K562 treated with DMSO at 1 percent for 12 hours (cell line): ENCODE measurements around the gene NHSL2. TPM values are rescaled to one million over a fixed set of nuclear protein-coding genes. Genes with fewer than 3 reads are reported as not detected.

Source experiments
- total RNA-seq: library from RNA; unstranded; fragments of 300-600 nt; gene quantifications from 2 replicates; pipeline ENCODE4 v1.2.3, GENCODE V29; 2022; ENCODE audit not compliant: insufficient read depth

NHSL2 gene
- total RNA-seq: not detected in 2 replicates

DNA sequence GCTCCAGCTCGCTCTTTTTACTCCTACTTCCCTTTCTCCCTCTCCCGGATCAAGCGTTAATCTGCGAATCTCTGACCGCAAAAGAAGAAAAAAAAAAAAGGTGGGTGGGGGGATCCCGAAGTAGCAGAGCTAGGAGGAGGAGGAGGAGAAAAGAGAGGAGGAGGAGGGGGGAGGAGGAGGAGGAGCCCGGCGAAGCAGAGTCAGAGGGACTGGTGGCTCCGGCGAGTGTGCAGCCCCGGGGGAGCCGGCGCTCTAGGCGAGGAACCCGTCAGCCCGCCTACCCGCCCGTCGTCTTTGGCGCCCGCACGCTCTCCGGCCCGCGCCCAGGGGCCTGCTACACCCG lies at the start of gene NHSL2:
TSS of gene NHSL2 (plus strand) at position 203 of the 343 bp plus-strand sequence.

DNA sequence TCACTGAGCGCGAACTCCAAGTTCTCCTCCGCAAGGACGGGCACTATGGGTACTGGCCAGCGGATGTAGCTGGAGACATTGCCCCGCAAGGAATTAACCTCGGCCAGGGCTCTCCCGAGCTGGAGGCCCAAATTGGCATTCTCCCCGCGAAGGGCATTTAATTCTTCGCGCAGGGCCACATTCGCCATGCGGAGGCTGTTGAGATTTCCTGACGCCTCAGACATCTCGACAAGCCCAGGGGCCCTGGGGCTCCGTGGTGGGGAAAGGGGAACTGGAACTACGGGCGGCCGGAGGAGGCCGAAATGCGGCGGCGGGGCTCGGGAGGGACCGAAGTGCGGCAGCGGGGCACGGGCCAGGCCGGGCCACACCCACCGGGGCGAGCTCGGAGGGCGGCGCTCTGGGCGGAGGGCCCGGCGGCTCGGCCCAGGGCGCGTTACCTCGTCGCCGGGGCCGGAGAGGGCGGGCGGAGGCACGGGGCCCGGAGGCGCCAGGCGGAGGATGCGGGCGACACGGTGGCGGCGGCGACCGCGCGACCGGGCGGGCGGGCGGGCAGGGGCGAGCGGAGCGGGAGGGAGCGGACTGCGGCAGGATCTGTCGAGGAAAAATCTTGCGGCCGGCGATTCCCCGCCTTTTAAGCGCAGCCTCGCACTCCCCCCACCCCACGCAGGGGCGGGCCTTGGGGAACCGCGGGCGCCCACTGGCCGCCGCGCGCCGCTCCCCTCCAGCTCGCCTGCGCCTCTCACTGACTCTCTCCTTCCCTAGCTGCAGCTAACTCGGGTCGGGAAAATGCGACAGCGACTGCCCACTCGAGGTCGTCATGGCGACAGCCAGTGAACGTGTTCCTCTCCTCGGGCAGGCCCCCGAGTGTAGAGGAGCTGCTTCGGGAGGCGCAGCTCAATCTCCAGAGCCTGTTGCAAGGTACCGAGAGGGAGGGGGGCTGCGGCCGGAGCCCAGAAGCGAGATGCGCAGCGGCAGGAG lies 221.0 kb downstream of the NHSL2 start, which contains the start of gene RTL5:
TSS of gene RTL5 (minus strand) at position 599 of the 978 bp plus-strand sequence.

DNA sequence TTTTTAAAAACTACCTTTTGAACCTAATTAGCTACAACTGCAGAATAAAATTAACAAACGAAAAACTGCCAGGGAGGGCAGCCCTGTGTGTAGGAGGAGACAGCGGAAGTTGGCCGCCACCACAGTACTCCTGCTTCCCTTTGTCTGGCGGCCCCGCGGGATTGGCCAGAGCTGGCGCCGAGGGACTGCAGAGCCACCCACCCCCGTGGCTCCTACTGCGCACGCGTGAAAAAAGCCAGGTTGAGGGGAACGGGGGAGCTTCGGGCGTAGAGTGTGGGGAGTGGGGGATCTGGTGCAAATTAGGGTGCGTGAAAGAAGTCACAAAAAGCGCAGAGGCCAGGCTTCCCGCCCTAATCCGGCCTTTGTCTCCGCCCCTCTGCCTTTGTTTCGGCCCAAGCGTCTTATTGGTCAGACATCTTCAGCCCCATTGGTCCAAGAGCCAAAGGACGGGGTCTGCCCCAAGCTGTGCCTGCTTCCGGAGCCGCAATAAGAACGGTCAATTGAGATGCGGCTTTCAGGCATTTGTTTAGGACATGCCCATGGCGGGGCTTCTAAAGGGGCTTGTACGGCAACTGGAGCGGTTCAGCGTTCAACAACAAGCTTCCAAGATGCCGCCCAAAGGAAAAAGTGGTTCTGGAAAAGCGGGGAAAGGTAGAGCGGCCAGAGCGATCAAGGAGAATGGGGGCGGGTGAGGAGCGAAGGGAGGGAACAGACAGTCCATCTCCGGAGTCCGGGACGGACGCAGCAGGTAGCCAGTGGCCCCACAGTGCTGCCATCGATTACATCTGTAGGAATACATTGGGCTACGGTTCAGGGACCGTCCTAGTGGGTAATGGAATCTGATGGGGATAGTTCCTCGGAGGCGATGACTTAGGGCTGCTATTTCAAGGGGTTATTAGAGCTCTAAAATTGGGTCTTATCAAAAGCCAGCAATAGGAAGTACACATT lies 270.8 kb downstream of the NHSL2 start, which contains the start of gene PIN4:
TSS of gene PIN4 (plus strand) at position 580 of the 948 bp plus-strand sequence. CDS start at position 609, 29 bp downstream.

Other genes starting within 250 kb of the NHSL2 start
- gene CXorf49, start 192.6 kb upstream of the NHSL2 start, total RNA-seq: not detected in 2 replicates
- gene CXorf49B, start 147.5 kb upstream of the NHSL2 start, total RNA-seq: not detected in 2 replicates
- gene RTL5, start 221.1 kb downstream of the NHSL2 start, total RNA-seq: 0.18 and 0.31 TPM in 2 replicates